Heart right ventricle (tissue), 16 donors: ENCODE results near the gene GTF2E1. TPM values are rescaled to one million over a fixed set of nuclear protein-coding genes. Genes with fewer than 3 reads are reported as not detected.
A peak's percentile ranks its signal among the peaks of the same experiment; 100 is the strongest.

ENCODE experiments used
- ATAC-seq, 8 donors: fragments of 200-7000 bp; cut with Tn5 transposase; one replicate each; pipeline ENCODE4 v1.9.1; 2020; ENCODE audit warnings: mild to moderate bottlenecking in 8 of 8, moderate library complexity in 8 of 8, moderate number of reproducible peaks in 1 of 8
- DNase-seq, 2 donors: peaks; one replicate each; pipeline ENCODE4 v3.0.0-alpha.2; 2020
- H3K27ac ChIP-seq, 10 donors: fragments of 200-600 bp; sonication (generic) in 2 of 10; one replicate each; pipeline versions ENCODE4 v1.5.0 to v1.8.0; 2020 to 2022; ENCODE audit warnings: mild to moderate bottlenecking in 3 of 10
- H3K27me3 ChIP-seq, 7 donors: fragments of 200-600 bp; one replicate each; pipeline ENCODE4 v1.8.0; 2021 to 2022; ENCODE audit warnings: mild to moderate bottlenecking in 2 of 7
- H3K36me3 ChIP-seq, 9 donors: fragments of 200-600 bp; sonication (generic) in 1 of 9; one replicate each; pipeline versions ENCODE4 v1.5.0 to v1.8.0; 2020 to 2022; ENCODE audit warnings: mild to moderate bottlenecking in 2 of 9
- H3K4me1 ChIP-seq, 9 donors: fragments of 200-600 bp; sonication (generic) in 1 of 9; one replicate each; pipeline versions ENCODE4 v1.5.0 to v1.8.0; 2020 to 2022; ENCODE audit warnings: mild to moderate bottlenecking in 4 of 9
- H3K4me3 ChIP-seq, 10 donors: fragments of 200-600 bp; sonication (generic) in 2 of 10; one replicate each; pipeline versions ENCODE4 v1.5.0 to v1.8.0; 2020 to 2022; ENCODE audit warnings: mild to moderate bottlenecking in 7 of 10, moderate library complexity in 2 of 10
- H3K9me3 ChIP-seq, 11 donors: fragments of 200-600 bp in 10 of 11; sonication (generic) in 2 of 11; one replicate each; pipeline versions ENCODE4 v1.5.0 to v1.8.0; 2013 to 2022; ENCODE audit warnings: mild to moderate bottlenecking in 2 of 11, control low read depth in 1 of 11, moderate library complexity in 1 of 11
- CTCF ChIP-seq, 9 donors: fragments of 200-600 bp; sonication (generic) in 2 of 9; IDR thresholded peaks; one replicate each; pipeline versions ENCODE4 v1.5.0 to v1.8.0; 2021 to 2022; ENCODE audit warnings: antibody characterized with exemption in 9 of 9, mild to moderate bottlenecking in 5 of 9, moderate library complexity in 1 of 9
- WGBS, 2 donors: extraction: QIAGEN DNeasy Blood & Tissue Kit; methylation state at CpG; one replicate each; pipeline ENCODE4 v1.1.7; 2013; ENCODE audit warnings: inconsistent platforms in 1 of 2; 5-methylcytosine and 5-hydroxymethylcytosine counted together
- intact Hi-C, 10 donors: fragments of 100-400 bp; cut with DNase I; formaldehyde crosslinking; loops; one replicate each; pipeline versions ENCODE4 v1.11.1 to v1.14.2; 2022
- polyA plus RNA-seq, 2 donors: library from polyadenylated mRNA; stranded (reverse); fragments of 200-250 nt; gene quantifications; one replicate each; pipeline ENCODE4 v1.2.3, GENCODE V29; 2013
- total RNA-seq, 10 donors: library from RNA; stranded (reverse); fragmentation: NEBNext Ultra II Directional in 3 of 10; extraction: Animal tissue kit (Norgen Biotek cat#: 25700) in 3 of 10; gene quantifications; one replicate each; pipeline versions ENCODE4 v1.2.1 to v1.2.4, GENCODE V29; 2021 to 2023
- donor health status: Arrhythmogenic right ventricular cardiomyopathy.
- donor health status: ischemic (EF 13 %, LVEDD 7.1; RV severe dilation, severe dysfunction).
- donor health status: healthy with polysubstance abuse.
- donor health status: DM: no; HTN: yes; CAD: no.
- donor health status: DM: no; HTN: no; CAD: no.
- donor health status: ischemic (EF 25% LVEDD 6.9; RV normal size, moderate dysfunction).
- donor health status: ischemic (EF 25% LVEDD 5.7; RV mildly dilated, moderate dysfunction).
- donor health status: healthy.
- donor health status: DM: yes; HTN: yes; CAD: no.
- donor health status: Ischemic cardiomyopathy.
- donor health status: ischemic (EF 35%, LVEDD 5.7; RV mildly dilated, moderate dysfunction).
- donor health status: nonischemic (EF 11% LVEDD 7.7; RV severe dilation, severe dysfunction).
- donor health status: DM: yes; HTN: yes; CAD: no.
- donor health status: PGD.
- donor health status: ischemic (EF 29% LVEDD 5.4; RV normal size, mild dysfunction).
- donor health status: nonischemic (EF 23%, LVEDD 6.1; RV moderate dilation, normal function).

The GTF2E1 gene
- total and polyA plus RNA-seq, 12 donors: 3.7 to 16.2 (median 11.3) TPM

- intact Hi-C loops: loop anchor here in 6 of 10 donors (2.0 to 10.0 kb wide), 4 partner anchors 229 to 547 kb away; no protein-coding TSS in a partner anchor
- Histone ChIP-seq H3K4me1 (no peaks in the 10 kb centered on the region), H3K4me3 (no peak overlapping the region), H3K9me3 (no peaks in the 10 kb centered on the region), H3K27me3 (no peaks in the 10 kb centered on the region), H3K36me3 (no peaks in the 10 kb centered on the region), H3K27ac (no peak overlapping the region)
- no peak for DNase-seq
- ATAC-seq: no peak
- WGBS, 2 donors: 41 to 60% methylated on average over 1 of the region's 1 CpG
- TF ChIP-seq CTCF (IDR thresholded peaks at IDR 0.05): no peak
These were observed 49.4 kb downstream of the GTF2E1 start for GRCh38 chr3:120791913-120792312.

GRCh38 chr3:120793601-120794000 lies 51.1 kb downstream of the GTF2E1 start:
- DNase-seq (no peak), ATAC-seq (no peak)
- Histone ChIP-seq H3K4me1 (no peaks in the 10 kb centered on the region), H3K36me3 (no peaks in the 10 kb centered on the region), H3K27me3 (no peaks in the 10 kb centered on the region), H3K9me3 (no peaks in the 10 kb centered on the region), H3K27ac (no peak overlapping the region), H3K4me3 (no peak overlapping the region)
- 63 to 66% methylated on average over 1 of the region's 1 CpG for WGBS, 2 donors
- intact Hi-C loops: loop anchor here in 6 of 10 donors (2.0 to 10.0 kb wide), 4 partner anchors 231 to 549 kb away; no protein-coding TSS in a partner anchor
- TF ChIP-seq CTCF (IDR thresholded peaks at IDR 0.05): no peak

DNA sequence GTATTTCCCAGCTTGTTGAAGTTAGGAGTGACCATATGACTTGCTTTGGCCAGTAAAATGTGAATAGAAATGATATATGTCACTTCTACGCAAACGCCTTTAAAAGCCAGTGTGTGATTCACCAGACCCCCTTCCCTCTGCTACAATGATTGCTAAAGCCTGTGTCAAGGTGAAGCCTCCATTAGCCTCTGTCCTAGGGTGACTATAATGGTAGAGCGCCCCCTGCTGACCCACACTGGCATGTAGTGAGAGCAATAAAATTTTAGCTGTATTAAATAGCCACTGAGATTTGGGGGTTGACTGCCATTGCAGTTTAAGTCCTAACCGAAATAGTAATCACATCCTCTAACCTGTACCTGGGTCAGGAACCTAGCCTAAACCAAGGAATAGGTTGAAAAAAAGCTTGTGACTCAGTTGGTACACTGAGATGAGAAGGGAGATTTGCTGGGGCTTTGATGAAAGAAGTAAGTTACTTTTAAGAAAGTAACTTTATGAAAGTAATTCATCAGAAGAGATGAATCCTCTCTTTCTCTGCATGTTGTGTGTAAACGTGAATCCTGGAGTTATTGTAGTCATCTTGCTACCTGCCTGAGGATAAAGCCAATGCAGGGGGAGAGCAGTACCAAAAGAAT lies 52.6 kb downstream of the GTF2E1 start:
- H3K4me1 ChIP-seq: no peaks in the 10 kb centered on the region
- WGBS, 2 donors: 27 to 30% methylated on average over 5 of the region's 5 CpGs
- intact Hi-C loops: loop anchor here in 8 of 10 donors (1.0 to 10.0 kb wide), 8 partner anchors 226 to 553 kb away; no protein-coding TSS in a partner anchor
- H3K27ac ChIP-seq: no peak overlapping the region
- H3K36me3 ChIP-seq: no peaks in the 10 kb centered on the region
- no peaks in the 10 kb centered on the region for H3K27me3 ChIP-seq
- no peaks in the 10 kb centered on the region for H3K9me3 ChIP-seq
- ATAC-seq (peak; percentile 79 to 94 (median 88)), DNase-seq (peak; percentile 74 to 77)
- H3K4me3 ChIP-seq: no peak overlapping the region
- peak; percentile 63 to 86 (median 81) for TF ChIP-seq CTCF (IDR thresholded peaks at IDR 0.05)

DNA sequence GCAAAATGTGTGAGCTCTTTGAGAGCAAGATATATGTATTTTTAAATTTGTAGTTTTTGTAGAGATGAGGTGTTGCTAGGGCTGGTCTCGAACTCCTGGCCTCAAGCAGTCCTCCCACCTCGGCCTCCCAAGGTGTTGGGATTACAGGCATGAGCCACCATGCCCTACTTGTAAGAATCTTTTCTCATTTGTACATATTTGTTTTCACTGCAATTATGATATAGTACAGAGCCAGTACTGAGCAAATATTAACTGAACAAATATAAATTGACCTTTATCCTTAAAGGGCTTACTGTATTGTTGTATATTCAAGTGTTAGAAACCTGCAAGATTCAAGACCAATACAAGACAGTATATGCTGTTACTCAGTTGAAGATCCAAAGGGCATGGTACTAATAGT lies 53.4 kb downstream of the GTF2E1 start:
- no peak for ATAC-seq
- Histone ChIP-seq H3K4me1 (no peaks in the 10 kb centered on the region), H3K27ac (no peak overlapping the region), H3K9me3 (no peaks in the 10 kb centered on the region), H3K27me3 (no peaks in the 10 kb centered on the region), H3K36me3 (no peaks in the 10 kb centered on the region), H3K4me3 (no peak overlapping the region)
- DNase-seq: no peak
- WGBS, 2 donors: 72 to 74% methylated on average over 2 of the region's 2 CpGs
- intact Hi-C loops: loop anchor here in 8 of 10 donors (1.0 to 10.0 kb wide), 8 partner anchors 227 to 554 kb away; no protein-coding TSS in a partner anchor
- no peak for TF ChIP-seq CTCF (IDR thresholded peaks at IDR 0.05)
